Sigmoid colon (tissue), 4 donors: ENCODE measurements around the gene VPS35L.

Experiments
- CTCF ChIP-seq, 4 experiments: fragments of 450-650 bp in 3 of 4; fragments of 200-600 bp in 1 of 4; IDR thresholded peaks; one replicate each; pipeline ENCODE4 v1.5.1; 2016 to 2019; ENCODE audit warnings: antibody characterized with exemption in 4 of 4, mild to moderate bottlenecking in 3 of 4, moderate library complexity in 2 of 4
- EP300 ChIP-seq, 4 donors: sonication (generic); formaldehyde crosslinking; IDR thresholded peaks; one replicate each; pipeline ENCODE4 v1.6.1; 2017; ENCODE audit warnings: antibody characterized with exemption in 4 of 4

GRCh38 chr16:19735074-19735867 lies 179.8 kb downstream of the VPS35L start:
- TF ChIP-seq CTCF (IDR thresholded peaks at IDR 0.05) = no peak
- no peak for TF ChIP-seq EP300 (IDR thresholded peaks at IDR 0.05)
